ENCODE measurements around the gene RGS11. TPM values are rescaled to one million over a fixed set of nuclear protein-coding genes. Genes with fewer than 3 reads are reported as not detected.

RGS11 gene
- total and polyA plus RNA-seq, 4 donors = 0.51 to 1.6 (median 0.77) TPM; not detected in 1

DNA sequence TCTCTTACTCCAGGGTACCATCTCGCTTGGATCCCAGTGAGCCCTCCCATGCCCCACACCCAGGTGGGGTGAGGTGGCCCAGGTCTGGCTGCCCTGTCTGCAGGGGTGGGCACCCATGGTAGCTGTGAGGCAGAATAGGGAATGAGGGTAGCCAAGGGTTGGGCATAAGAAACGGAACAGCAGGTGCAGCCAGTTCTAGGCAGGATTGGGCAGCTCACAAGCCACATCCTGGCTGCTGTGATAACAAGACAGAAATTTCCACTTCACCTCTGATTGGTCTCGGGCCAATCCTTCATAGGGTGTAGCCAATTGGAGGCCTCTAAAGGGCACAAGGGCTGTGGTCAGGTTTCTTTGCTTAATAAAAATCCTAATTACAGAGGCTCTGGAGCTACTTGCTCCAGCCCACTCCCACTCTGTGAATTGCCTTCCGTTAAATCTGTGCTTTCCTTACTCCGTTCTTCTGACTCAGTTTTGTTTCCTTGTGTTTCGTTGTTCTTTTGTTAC is 3.2 kb upstream of the RGS11 start:
- DNase-seq (ENCODE audit: low spot score) = no peak
- 63% methylated on average over 6 of the region's 6 CpGs for WGBS
- TF ChIP-seq JUND (IDR thresholded peaks at IDR 0.05) (no peak), GABPA (IDR thresholded peaks at IDR 0.05 in 1 of 2, conservative IDR thresholded peaks at IDR 0.05 in 1 of 2) (no peak), EGR1 (IDR thresholded peaks at IDR 0.05; ENCODE audit: low read depth in 2 of 2) (no peak), NR2F2 (IDR thresholded peaks at IDR 0.05) (no peak), HNF4G (IDR thresholded peaks at IDR 0.05) (no peak), RXRA (IDR thresholded peaks at IDR 0.05) (no peak)
- TF ChIP-seq, protein P1, sequence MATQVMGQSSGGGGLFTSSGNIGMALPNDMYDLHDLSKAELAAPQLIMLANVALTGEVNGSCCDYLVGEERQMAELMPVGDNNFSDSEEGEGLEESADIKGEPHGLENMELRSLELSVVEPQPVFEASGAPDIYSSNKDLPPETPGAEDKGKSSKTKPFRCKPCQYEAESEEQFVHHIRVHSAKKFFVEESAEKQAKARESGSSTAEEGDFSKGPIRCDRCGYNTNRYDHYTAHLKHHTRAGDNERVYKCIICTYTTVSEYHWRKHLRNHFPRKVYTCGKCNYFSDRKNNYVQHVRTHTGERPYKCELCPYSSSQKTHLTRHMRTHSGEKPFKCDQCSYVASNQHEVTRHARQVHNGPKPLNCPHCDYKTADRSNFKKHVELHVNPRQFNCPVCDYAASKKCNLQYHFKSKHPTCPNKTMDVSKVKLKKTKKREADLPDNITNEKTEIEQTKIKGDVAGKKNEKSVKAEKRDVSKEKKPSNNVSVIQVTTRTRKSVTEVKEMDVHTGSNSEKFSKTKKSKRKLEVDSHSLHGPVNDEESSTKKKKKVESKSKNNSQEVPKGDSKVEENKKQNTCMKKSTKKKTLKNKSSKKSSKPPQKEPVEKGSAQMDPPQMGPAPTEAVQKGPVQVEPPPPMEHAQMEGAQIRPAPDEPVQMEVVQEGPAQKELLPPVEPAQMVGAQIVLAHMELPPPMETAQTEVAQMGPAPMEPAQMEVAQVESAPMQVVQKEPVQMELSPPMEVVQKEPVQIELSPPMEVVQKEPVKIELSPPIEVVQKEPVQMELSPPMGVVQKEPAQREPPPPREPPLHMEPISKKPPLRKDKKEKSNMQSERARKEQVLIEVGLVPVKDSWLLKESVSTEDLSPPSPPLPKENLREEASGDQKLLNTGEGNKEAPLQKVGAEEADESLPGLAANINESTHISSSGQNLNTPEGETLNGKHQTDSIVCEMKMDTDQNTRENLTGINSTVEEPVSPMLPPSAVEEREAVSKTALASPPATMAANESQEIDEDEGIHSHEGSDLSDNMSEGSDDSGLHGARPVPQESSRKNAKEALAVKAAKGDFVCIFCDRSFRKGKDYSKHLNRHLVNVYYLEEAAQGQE (IDR thresholded peaks at IDR 0.05) = no peak
- TF ChIP-seq, protein P2, sequence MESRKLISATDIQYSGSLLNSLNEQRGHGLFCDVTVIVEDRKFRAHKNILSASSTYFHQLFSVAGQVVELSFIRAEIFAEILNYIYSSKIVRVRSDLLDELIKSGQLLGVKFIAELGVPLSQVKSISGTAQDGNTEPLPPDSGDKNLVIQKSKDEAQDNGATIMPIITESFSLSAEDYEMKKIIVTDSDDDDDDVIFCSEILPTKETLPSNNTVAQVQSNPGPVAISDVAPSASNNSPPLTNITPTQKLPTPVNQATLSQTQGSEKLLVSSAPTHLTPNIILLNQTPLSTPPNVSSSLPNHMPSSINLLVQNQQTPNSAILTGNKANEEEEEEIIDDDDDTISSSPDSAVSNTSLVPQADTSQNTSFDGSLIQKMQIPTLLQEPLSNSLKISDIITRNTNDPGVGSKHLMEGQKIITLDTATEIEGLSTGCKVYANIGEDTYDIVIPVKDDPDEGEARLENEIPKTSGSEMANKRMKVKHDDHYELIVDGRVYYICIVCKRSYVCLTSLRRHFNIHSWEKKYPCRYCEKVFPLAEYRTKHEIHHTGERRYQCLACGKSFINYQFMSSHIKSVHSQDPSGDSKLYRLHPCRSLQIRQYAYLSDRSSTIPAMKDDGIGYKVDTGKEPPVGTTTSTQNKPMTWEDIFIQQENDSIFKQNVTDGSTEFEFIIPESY (IDR thresholded peaks at IDR 0.05) = no peak
- H3K36me3 ChIP-seq (ENCODE audit: control insufficient read depth in 4 of 4, insufficient read depth in 3 of 4, low read depth in 1 of 4, low read length in 3 of 4) = no peaks in the 10 kb centered on the region
- H3K27ac ChIP-seq (ENCODE audit: low read depth in 1 of 2, low read length in 2 of 2) = no peak overlapping the region
- H3K9me3 ChIP-seq (ENCODE audit: control insufficient read depth in 4 of 4, low read length in 3 of 4) = no peaks in the 10 kb centered on the region
- H3K4me1 ChIP-seq (ENCODE audit: control insufficient read depth in 4 of 4, insufficient read depth in 4 of 4, low read length in 3 of 4) = peaks cover 0 to 12% (median 4%) of the 10 kb centered on the region in 4 donors
- no peak overlapping the region for H3K9ac ChIP-seq (ENCODE audit: low read depth in 1 of 2, low read length in 2 of 2)
- peaks cover 0 to 14% (median 3%) of the 10 kb centered on the region in 4 donors for H3K27me3 ChIP-seq (ENCODE audit: control insufficient read depth in 4 of 4, insufficient read depth in 4 of 4, low read length in 3 of 4)
- no peak overlapping the region for H3K4me3 ChIP-seq (ENCODE audit: low read depth in 1 of 3, low read length in 3 of 3)

DNA sequence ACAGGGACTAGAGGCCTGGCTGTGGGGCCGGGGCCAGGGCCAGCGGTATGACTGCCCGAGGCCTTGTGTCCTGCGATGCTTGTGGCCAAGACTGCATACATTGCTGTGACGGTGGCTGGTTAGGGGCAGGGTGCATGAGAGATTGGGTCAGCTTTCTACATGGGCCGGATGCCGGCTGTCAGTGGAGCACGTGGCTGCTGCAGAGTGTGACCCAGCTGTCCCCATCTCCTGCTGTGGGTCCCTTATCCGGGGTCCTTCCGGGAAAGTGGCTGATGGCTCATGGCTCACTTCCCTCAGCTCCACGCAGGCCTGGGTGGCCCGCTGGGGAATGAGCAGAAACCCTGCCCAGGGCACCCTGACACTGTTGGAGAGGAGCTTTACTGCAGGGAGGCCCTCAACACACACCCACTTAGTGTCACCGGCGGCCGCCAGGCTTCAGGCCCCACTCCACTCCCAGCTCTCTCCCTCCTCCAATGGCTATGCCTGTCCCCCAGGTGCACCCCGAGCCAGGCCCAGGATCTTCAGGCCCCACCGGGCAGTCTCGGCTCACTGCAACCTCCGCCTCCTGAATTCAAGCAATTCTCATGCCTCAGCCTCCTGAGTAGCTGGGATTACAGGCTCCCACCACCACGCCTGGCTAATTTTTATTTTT is 808 bp upstream of the RGS11 start:
- H3K27me3 ChIP-seq (ENCODE audit: control insufficient read depth in 4 of 4, insufficient read depth in 4 of 4, low read length in 3 of 4) = peaks cover 0 to 14% (median 3%) of the 10 kb centered on the region in 4 donors
- H3K9ac ChIP-seq (ENCODE audit: low read depth in 1 of 2, low read length in 2 of 2) = no peak overlapping the region
- DNase-seq (ENCODE audit: low spot score) = no peak
- no peaks in the 10 kb centered on the region for H3K9me3 ChIP-seq (ENCODE audit: control insufficient read depth in 4 of 4, low read length in 3 of 4)
- no peak overlapping the region for H3K4me3 ChIP-seq (ENCODE audit: low read depth in 1 of 3, low read length in 3 of 3)
- WGBS = 71% methylated on average over 20 of the region's 20 CpGs
- TF ChIP-seq RXRA (IDR thresholded peaks at IDR 0.05) = no peak
- TF ChIP-seq, protein P1 (IDR thresholded peaks at IDR 0.05) = no peak
- no peak for TF ChIP-seq GABPA (IDR thresholded peaks at IDR 0.05 in 1 of 2, conservative IDR thresholded peaks at IDR 0.05 in 1 of 2)
- TF ChIP-seq RAD21 (IDR thresholded peaks at IDR 0.05) = no peak
- TF ChIP-seq NR2F2 (IDR thresholded peaks at IDR 0.05) = no peak
- no peak for TF ChIP-seq EGR1 (IDR thresholded peaks at IDR 0.05; ENCODE audit: low read depth in 2 of 2)
- no peak for TF ChIP-seq JUND (IDR thresholded peaks at IDR 0.05)
- no peak for TF ChIP-seq HNF4G (IDR thresholded peaks at IDR 0.05)
- TF ChIP-seq HNF4A (conservative IDR thresholded peaks at IDR 0.05) = no peak
- H3K36me3 ChIP-seq (ENCODE audit: control insufficient read depth in 4 of 4, insufficient read depth in 3 of 4, low read depth in 1 of 4, low read length in 3 of 4) = peaks cover 0 to 1% (median 0%) of the 10 kb centered on the region in 4 donors
- H3K4me1 ChIP-seq (ENCODE audit: control insufficient read depth in 4 of 4, insufficient read depth in 4 of 4, low read length in 3 of 4) = peaks cover 0 to 12% (median 4%) of the 10 kb centered on the region in 4 donors
- H3K27ac ChIP-seq (ENCODE audit: low read depth in 1 of 2, low read length in 2 of 2) = no peak overlapping the region

All from liver (tissue), 9 donors.